Embryonic facial prominence (tissue), 1 donor: ENCODE data around the gene PMS1.
"Not testable (repeated sequence)": the region's sequence is repeated elsewhere in the genome, so short reads cannot be mapped to it uniquely, and the experiment has no call there.

ENCODE experiments used
- DNase-seq: peaks from one replicate; pipeline ENCODE4 v3.0.0-alpha.2; 2016; ENCODE audit errors: extremely low spot score

Gene PMS1

GRCh38 chr2:189818249-189819038 is 34.2 kb downstream of the PMS1 start:
- DNase-seq: no peak

GRCh38 chr2:189819297-189819704 is 35.1 kb downstream of the PMS1 start:
- DNase-seq: no peak

GRCh38 chr2:189821953-189822748 is 37.9 kb downstream of the PMS1 start:
- no peak for DNase-seq

GRCh38 chr2:189824694-189825396 is 40.6 kb downstream of the PMS1 start:
- no peak for DNase-seq

GRCh38 chr2:189826039-189826438 is 41.8 kb downstream of the PMS1 start:
- no peak for DNase-seq

GRCh38 chr2:189829102-189829833 is 45.0 kb downstream of the PMS1 start:
- DNase-seq: no peak

- DNase-seq: no peak
These were observed 46.3 kb downstream of the PMS1 start for GRCh38 chr2:189830510-189830909.

GRCh38 chr2:189834059-189834458 is 49.8 kb downstream of the PMS1 start:
- DNase-seq: no peak

GRCh38 chr2:189834642-189835041 is 50.4 kb downstream of the PMS1 start:
- not testable (repeated sequence) for DNase-seq

GRCh38 chr2:189835855-189836558 is 51.8 kb downstream of the PMS1 start:
- no peak for DNase-seq

- no peak for DNase-seq
These were observed 52.4 kb downstream of the PMS1 start for GRCh38 chr2:189836644-189837043.

GRCh38 chr2:189837326-189837725 is 53.1 kb downstream of the PMS1 start:
- no peak for DNase-seq

- no peak for DNase-seq
These were observed 56.8 kb downstream of the PMS1 start for GRCh38 chr2:189841019-189841418.

- no peak for DNase-seq
These were observed 64.0 kb downstream of the PMS1 start for GRCh38 chr2:189848276-189848675.

GRCh38 chr2:189849550-189849949 is 65.3 kb downstream of the PMS1 start:
- no peak for DNase-seq

- DNase-seq: no peak
These were observed 67.0 kb downstream of the PMS1 start for GRCh38 chr2:189851174-189851826.

GRCh38 chr2:189854187-189854586 is 69.9 kb downstream of the PMS1 start:
- no peak for DNase-seq

- no peak for DNase-seq
These were observed 70.7 kb downstream of the PMS1 start for GRCh38 chr2:189854940-189855339.

- no peak for DNase-seq
These were observed 74.0 kb downstream of the PMS1 start for GRCh38 chr2:189858291-189858690.

- no peak for DNase-seq
These were observed 75.9 kb downstream of the PMS1 start for GRCh38 chr2:189860161-189860560.

- no peak for DNase-seq
These were observed 78.5 kb downstream of the PMS1 start for GRCh38 chr2:189862751-189863150.
